Gastrocnemius medialis (tissue), 4 donors: ENCODE data around the gene GABARAPL2. TPM values are rescaled to one million over a fixed set of nuclear protein-coding genes. Genes with fewer than 3 reads are reported as not detected.

Source experiments
- ATAC-seq, 2 donors: fragments of 150-250 bp; one replicate each; pipeline ENCODE4 v1.9.1; 2016
- DNase-seq, 2 donors: peaks; one replicate each; pipeline ENCODE4 v3.0.0-alpha.2; 2019
- H3K27ac ChIP-seq, 4 donors: fragments of 200-600 bp; sonication (generic); 1 replicate in 1 of 4; 2 replicates in 3 of 4; pipeline ENCODE4 v1.5.1; 2016 to 2018; ENCODE audit warnings: mild to moderate bottlenecking in 2 of 4, moderate library complexity in 1 of 4
- H3K27me3 ChIP-seq, 3 donors: fragments of 200-600 bp; sonication (generic) in 2 of 3; 1 replicate in 1 of 3; 2 replicates in 2 of 3; pipeline versions ENCODE4 v1.5.1 to v1.6.0; 2016 to 2019; ENCODE audit warnings: mild to moderate bottlenecking in 1 of 3, moderate library complexity in 1 of 3
- H3K36me3 ChIP-seq, 2 donors: fragments of 200-600 bp; sonication (generic) in 1 of 2; one replicate each; pipeline ENCODE4 v1.5.1; 2017 to 2018
- H3K4me1 ChIP-seq, 2 donors: fragments of 200-600 bp; sonication (generic) in 1 of 2; one replicate each; pipeline ENCODE4 v1.5.1; 2016 to 2017; ENCODE audit warnings: mild to moderate bottlenecking in 2 of 2
- H3K4me3 ChIP-seq, 4 donors: fragments of 200-600 bp; sonication (generic) in 3 of 4; 1 replicate in 1 of 4; 2 replicates in 3 of 4; pipeline ENCODE4 v1.5.1; 2016 to 2019; ENCODE audit warnings: mild to moderate bottlenecking in 2 of 4
- H3K9me3 ChIP-seq, 3 donors: fragments of 200-600 bp; sonication (generic) in 2 of 3; 1 replicate in 1 of 3; 2 replicates in 2 of 3; pipeline ENCODE4 v1.5.1; 2016 to 2019
- CTCF ChIP-seq, 5 experiments: fragments of 450-650 bp in 3 of 5; fragments of 200-600 bp in 2 of 5; sonication (generic) in 2 of 5; IDR thresholded peaks in 4 of 5; conservative IDR thresholded peaks in 1 of 5; 1 replicate in 4 of 5; 2 replicates in 1 of 5; pipeline ENCODE4 v1.5.1; 2016 to 2019; ENCODE audit warnings: antibody characterized with exemption in 5 of 5, mild to moderate bottlenecking in 3 of 5, moderate library complexity in 3 of 5
- POLR2A ChIP-seq, 2 donors: fragments of 450-650 bp; IDR thresholded peaks; one replicate each; pipeline ENCODE4 v1.6.1; 2017; ENCODE audit warnings: antibody characterized with exemption in 2 of 2, mild to moderate bottlenecking in 2 of 2, moderate library complexity in 2 of 2
- in situ Hi-C, 4 donors: fragments of 200-750 bp; cut with MboI; loops; one replicate each; pipeline versions ENCODE4 v1.15.0 to v1.8.0; 2017; ENCODE audit warnings: low sequenced_read_pairs in 4 of 4
- intact Hi-C: fragments of 100-400 bp; cut with DNase I; formaldehyde crosslinking; loops from one replicate; pipeline ENCODE4 v1.15.1; 2023; ENCODE audit warnings: low total_unique reads
- total RNA-seq, 4 donors: library from RNA; depleted of rRNA; stranded (reverse); fragments of >200 nt; gene quantifications; one replicate each; pipeline versions ENCODE4 v1.1.0 to v1.2.3, GENCODE V29; 2016

The GABARAPL2 gene
- total RNA-seq: 100 to 1,000 TPM in 3 of 4 donors, 10 to 100 TPM in 1; 92.2 to 137 (median 117) TPM

GRCh38 chr16:75566040-75566757, at the start of gene GABARAPL2:
Gene GABARAPL2, plus strand, starts transcription at chr16:75566379. Its CDS starts 108 bp downstream, at chr16:75566487.
- H3K4me1 ChIP-seq: peaks cover 34 to 53% of the 10 kb centered on the region in 2 donors
- no peaks in the 10 kb centered on the region for H3K9me3 ChIP-seq
- intact Hi-C loops: loop anchor here (1.0 to 5.0 kb wide), 4 partner anchors 49 to 104 kb away; partner anchors contain the start of genes ADAT1, KARS1, TERF2IP and TMEM170A
- peaks cover 0 to 29% of the 10 kb centered on the region in 2 donors for H3K36me3 ChIP-seq
- H3K4me3 ChIP-seq: peak within 1 kb of the TSS; percentile 89 to 98 (median 96)
- H3K27me3 ChIP-seq: no peaks in the 10 kb centered on the region
- in situ Hi-C loops: loop anchor here in 1 of 4 donors (10.0 kb wide), 1 partner anchor 59 kb away; the partner anchor contains the start of gene ADAT1
- no peak for TF ChIP-seq CTCF (IDR thresholded peaks at IDR 0.05 in 4 of 5, conservative IDR thresholded peaks at IDR 0.05 in 1 of 5)
- TF ChIP-seq POLR2A (IDR thresholded peaks at IDR 0.05): peak; percentile 90 to 91
- peak; percentile 91 to 95 for ATAC-seq
- peak within 1 kb of the TSS; percentile 81 to 92 (median 86) for H3K27ac ChIP-seq
- DNase-seq: peak; percentile 51 to 65

GRCh38 chr16:75519175-75519574, 47.0 kb upstream of the GABARAPL2 start:
- in situ Hi-C loops: loop anchor here in 1 of 4 donors (10.0 kb wide), 1 partner anchor 54 kb away; the partner anchor contains the start of gene TMEM170A
- H3K27ac ChIP-seq: no peak overlapping the region
- H3K4me1 ChIP-seq: peaks cover 0 to 6% of the 10 kb centered on the region in 2 donors
- ATAC-seq (no peak), DNase-seq (no peak)
- no peaks in the 10 kb centered on the region for H3K9me3 ChIP-seq
- no peaks in the 10 kb centered on the region for H3K27me3 ChIP-seq
- no peaks in the 10 kb centered on the region for H3K36me3 ChIP-seq
- TF ChIP-seq CTCF (IDR thresholded peaks at IDR 0.05 in 4 of 5, conservative IDR thresholded peaks at IDR 0.05 in 1 of 5): no peak
- intact Hi-C loops: loop anchor here (5.0 kb wide), 1 partner anchor 38 kb away; the partner anchor contains the start of gene TMEM231
- no peak overlapping the region for H3K4me3 ChIP-seq

- Histone ChIP-seq H3K27me3 (no peaks in the 10 kb centered on the region), H3K36me3 (no peaks in the 10 kb centered on the region), H3K4me3 (no peak overlapping the region), H3K9me3 (no peaks in the 10 kb centered on the region), H3K27ac (no peak overlapping the region), H3K4me1 (no peaks in the 10 kb centered on the region)
- DNase-seq (no peak), ATAC-seq (no peak)
- in situ Hi-C loops: no loop called here
- intact Hi-C loops: no loop called here
- TF ChIP-seq CTCF (IDR thresholded peaks at IDR 0.05 in 4 of 5, conservative IDR thresholded peaks at IDR 0.05 in 1 of 5) (no peak), POLR2A (IDR thresholded peaks at IDR 0.05) (no peak)
These were observed 40.0 kb upstream of the GABARAPL2 start for GRCh38 chr16:75526032-75526790.

GRCh38 chr16:75527825-75528299, 38.3 kb upstream of the GABARAPL2 start:
- Histone ChIP-seq H3K9me3 (no peaks in the 10 kb centered on the region), H3K27me3 (no peaks in the 10 kb centered on the region), H3K36me3 (no peaks in the 10 kb centered on the region), H3K4me3 (no peak overlapping the region), H3K27ac (no peak overlapping the region), H3K4me1 (no peaks in the 10 kb centered on the region)
- DNase-seq: no peak
- in situ Hi-C loops (no loop called here), intact Hi-C loops (no loop called here)
- TF ChIP-seq CTCF (IDR thresholded peaks at IDR 0.05 in 4 of 5, conservative IDR thresholded peaks at IDR 0.05 in 1 of 5) (no peak), POLR2A (IDR thresholded peaks at IDR 0.05) (no peak)
- ATAC-seq: no peak
